ENCODE measurements around the gene CDC27. TPM values are rescaled to one million over a fixed set of nuclear protein-coding genes. Genes with fewer than 3 reads are reported as not detected.
A peak's percentile ranks its signal among the peaks of the same experiment; 100 is the strongest.

CDC27 gene
- total RNA-seq, 4 donors from 2014 or later = 27.5 to 40.6 (median 31.0) TPM

DNA sequence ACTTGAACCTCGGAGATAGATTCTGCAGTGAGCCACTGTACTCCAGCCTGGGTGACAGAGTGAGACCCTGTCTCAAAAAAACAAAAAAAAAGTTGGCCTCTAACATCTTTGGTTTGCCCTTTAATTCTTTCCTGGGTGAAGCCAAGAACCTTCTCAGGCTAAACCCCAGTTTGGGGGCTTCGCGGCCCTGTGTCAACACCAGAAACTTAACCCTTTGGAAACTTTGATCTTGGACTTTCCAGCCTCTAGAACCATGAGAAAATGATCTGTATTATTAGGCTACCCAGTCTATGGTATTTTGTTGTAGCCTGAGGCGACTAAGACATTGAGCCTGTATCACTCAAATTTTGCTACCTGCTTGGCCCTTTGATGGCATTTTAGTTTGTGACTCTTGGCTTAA lies 86.2 kb downstream of the CDC27 start:
- no peak for DNase-seq (ENCODE audit: low spot score in 2 of 2)
- TF ChIP-seq POLR2A (IDR thresholded peaks at IDR 0.05) = no peak
- TF ChIP-seq, protein P1, sequence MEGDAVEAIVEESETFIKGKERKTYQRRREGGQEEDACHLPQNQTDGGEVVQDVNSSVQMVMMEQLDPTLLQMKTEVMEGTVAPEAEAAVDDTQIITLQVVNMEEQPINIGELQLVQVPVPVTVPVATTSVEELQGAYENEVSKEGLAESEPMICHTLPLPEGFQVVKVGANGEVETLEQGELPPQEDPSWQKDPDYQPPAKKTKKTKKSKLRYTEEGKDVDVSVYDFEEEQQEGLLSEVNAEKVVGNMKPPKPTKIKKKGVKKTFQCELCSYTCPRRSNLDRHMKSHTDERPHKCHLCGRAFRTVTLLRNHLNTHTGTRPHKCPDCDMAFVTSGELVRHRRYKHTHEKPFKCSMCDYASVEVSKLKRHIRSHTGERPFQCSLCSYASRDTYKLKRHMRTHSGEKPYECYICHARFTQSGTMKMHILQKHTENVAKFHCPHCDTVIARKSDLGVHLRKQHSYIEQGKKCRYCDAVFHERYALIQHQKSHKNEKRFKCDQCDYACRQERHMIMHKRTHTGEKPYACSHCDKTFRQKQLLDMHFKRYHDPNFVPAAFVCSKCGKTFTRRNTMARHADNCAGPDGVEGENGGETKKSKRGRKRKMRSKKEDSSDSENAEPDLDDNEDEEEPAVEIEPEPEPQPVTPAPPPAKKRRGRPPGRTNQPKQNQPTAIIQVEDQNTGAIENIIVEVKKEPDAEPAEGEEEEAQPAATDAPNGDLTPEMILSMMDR (IDR thresholded peaks at IDR 0.05) = no peak
- no peak overlapping the region for H3K4me3 ChIP-seq (ENCODE audit: low read depth, poor library complexity, severe bottlenecking)
- WGBS, 2 donors = 93 to 96% methylated on average over 4 of the region's 4 CpGs
- intact Hi-C loops (cut with DNase I; ENCODE audit: low total_unique reads) = no loop called here

DNA sequence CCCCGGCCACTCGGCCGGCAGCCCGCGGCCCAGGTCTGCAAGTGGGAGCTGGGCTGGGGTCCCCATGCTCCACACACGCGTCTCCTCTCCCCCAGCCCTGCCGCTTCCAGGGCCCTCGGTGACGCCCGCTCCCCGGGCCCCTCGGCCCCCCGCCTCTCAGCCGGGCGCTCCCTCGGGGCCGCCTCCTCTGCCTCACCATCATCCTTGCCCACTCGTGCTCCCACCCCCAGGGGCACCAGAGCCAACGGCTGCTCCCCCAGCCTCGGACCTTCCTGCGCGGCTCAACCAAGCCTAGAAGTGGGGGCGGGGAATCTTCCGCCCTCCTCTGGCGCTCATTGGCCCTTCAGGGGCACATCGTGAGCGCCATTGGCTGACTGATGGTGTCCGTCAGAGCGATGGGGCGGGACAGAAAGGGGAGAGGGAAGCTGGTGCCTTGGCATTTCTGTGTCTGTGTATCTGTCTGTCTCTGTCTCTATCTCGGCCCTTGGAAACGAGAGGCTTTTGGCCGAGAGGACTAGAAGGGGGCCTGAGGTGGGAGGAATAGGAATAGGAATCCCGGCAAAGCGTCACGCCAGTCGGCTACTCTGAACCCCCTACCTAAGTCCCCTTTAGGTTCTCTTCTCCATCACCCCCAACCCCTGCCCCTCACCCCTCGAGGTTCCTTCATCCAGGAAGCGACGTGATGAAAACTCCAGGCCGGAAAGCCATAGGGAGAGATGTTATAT lies 88.9 kb downstream of the CDC27 start:
- WGBS, 2 donors = 0 to 1% methylated on average over 25 to 41 of the region's 42 CpGs
- TF ChIP-seq POLR2A (IDR thresholded peaks at IDR 0.05) = no peak
- TF ChIP-seq, protein P1 (IDR thresholded peaks at IDR 0.05) = peak in 1 of 3 donors; percentile 17
- DNase-seq (ENCODE audit: low spot score in 2 of 2) = peak; percentile 96 to 98
- H3K4me3 ChIP-seq (ENCODE audit: low read depth, poor library complexity, severe bottlenecking) = peak overlapping the region; percentile 91
- intact Hi-C loops (cut with DNase I; ENCODE audit: low total_unique reads) = no loop called here

DNA sequence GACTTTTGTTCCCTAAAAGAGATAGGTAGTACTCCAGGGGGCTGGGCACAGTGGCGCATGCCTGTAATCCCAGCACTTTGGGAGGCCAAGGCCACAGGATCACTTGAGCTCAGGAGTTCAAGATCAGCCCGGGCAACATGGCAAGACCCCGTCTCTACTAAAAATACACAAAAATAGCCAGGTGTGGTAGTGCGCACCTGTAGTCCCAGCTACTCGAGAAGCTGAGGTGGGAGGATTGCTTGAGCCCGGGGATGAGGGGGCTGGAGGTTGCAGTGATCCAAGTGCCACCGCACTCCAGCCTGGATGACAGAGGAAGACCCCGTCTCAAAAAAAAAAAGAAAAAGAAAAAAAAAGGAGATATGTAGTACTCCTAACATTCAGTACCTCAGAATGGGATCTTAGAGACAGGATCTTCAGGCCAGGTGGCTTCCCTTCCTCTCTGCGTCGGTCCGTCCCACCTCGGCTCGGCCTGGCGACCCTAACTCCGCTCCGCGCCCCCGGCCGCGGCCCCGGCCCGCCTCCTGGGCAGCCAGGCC lies 89.6 kb downstream of the CDC27 start:
- 4 to 8% methylated on average over 15 to 22 of the region's 22 CpGs for WGBS, 2 donors
- intact Hi-C loops (cut with DNase I; ENCODE audit: low total_unique reads) = no loop called here
- peak overlapping the region; percentile 91 for H3K4me3 ChIP-seq (ENCODE audit: low read depth, poor library complexity, severe bottlenecking)
- DNase-seq (ENCODE audit: low spot score in 2 of 2) = no peak
- TF ChIP-seq, protein P1 (IDR thresholded peaks at IDR 0.05) = no peak
- TF ChIP-seq POLR2A (IDR thresholded peaks at IDR 0.05) = no peak

DNA sequence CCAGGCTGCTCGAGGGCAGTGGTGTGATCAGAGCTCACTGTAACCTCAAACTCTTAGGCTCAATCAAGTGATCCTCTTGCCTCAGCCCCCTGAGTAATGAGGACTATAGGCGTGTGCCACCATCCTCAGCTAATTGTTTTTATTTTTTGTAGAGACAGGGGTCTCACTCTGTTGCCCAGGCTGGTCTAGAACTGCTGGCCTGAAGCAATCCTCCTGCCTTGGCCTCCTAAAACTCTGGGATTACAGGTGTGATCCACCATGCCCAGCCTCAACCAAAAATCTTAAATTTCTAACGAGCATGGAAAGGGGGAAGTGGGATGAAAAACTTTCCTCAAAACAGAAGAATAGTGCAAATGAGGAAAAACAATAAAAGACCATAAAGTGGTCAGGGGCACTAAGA lies 92.8 kb downstream of the CDC27 start:
- WGBS, 2 donors = 88 to 93% methylated on average over 3 of the region's 3 CpGs
- TF ChIP-seq POLR2A (IDR thresholded peaks at IDR 0.05) = no peak
- TF ChIP-seq, protein P1 (IDR thresholded peaks at IDR 0.05) = no peak
- intact Hi-C loops (cut with DNase I; ENCODE audit: low total_unique reads) = no loop called here
- DNase-seq (ENCODE audit: low spot score in 2 of 2) = no peak
- no peak overlapping the region for H3K4me3 ChIP-seq (ENCODE audit: low read depth, poor library complexity, severe bottlenecking)

DNA sequence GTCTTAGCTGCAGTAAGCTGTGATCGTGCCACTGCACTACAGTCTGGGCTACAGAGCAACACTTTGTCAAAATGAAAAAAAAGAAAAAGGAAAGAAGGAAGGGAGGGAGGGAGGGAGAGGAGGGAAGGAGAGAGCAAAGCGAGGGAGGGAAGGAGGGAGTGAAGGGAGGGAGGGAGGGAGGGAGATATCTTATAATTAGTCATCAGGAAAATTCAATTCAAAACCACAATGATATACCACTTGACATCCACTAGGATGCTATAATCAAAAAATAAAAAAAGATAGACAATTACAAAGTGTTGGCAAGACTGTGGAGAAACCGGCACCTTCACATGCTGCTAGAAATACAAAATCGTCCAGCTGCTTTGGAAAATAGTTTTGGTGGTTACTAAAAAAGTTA lies 93.8 kb downstream of the CDC27 start:
- WGBS, 2 donors = 44 to 49% methylated on average over 4 of the region's 4 CpGs

More for the DNA sequence above, 93.8 kb downstream of the CDC27 start:
- no peak for TF ChIP-seq POLR2A (IDR thresholded peaks at IDR 0.05)
- TF ChIP-seq, protein P1 (IDR thresholded peaks at IDR 0.05) = no peak
- DNase-seq (ENCODE audit: low spot score in 2 of 2) = no peak
- no peak overlapping the region for H3K4me3 ChIP-seq (ENCODE audit: low read depth, poor library complexity, severe bottlenecking)
- intact Hi-C loops (cut with DNase I; ENCODE audit: low total_unique reads) = no loop called here

Data from lower leg skin (tissue), 4 donors.